Activated naive CD8-positive, alpha-beta T cell treated with anti-CD3 and anti-CD28 coated beads for 36 hours (primary cell): ENCODE measurements around the gene CITED2. TPM values are rescaled to one million over a fixed set of nuclear protein-coding genes. Genes with fewer than 3 reads are reported as not detected.

Experiments
- DNase-seq: peaks from one replicate; pipeline ENCODE4 v3.0.0; 2021
- H3K27ac Mint-ChIP-seq: one replicate; pipeline ENCODE4 v1.8.0; 2022; ENCODE audit warnings: mild to moderate bottlenecking, moderate library complexity, mixed read lengths
- H3K27me3 Mint-ChIP-seq: one replicate; pipeline ENCODE4 v1.8.0; 2022; ENCODE audit warnings: mild to moderate bottlenecking, mixed read lengths
- H3K36me3 Mint-ChIP-seq: one replicate; pipeline ENCODE4 v1.8.0; 2021; ENCODE audit warnings: mild to moderate bottlenecking, mixed read lengths
- H3K4me1 Mint-ChIP-seq: one replicate; pipeline ENCODE4 v1.8.0; 2021; ENCODE audit warnings: mixed read lengths
- H3K4me3 Mint-ChIP-seq: one replicate; pipeline ENCODE4 v1.8.0; 2022; ENCODE audit warnings: mild to moderate bottlenecking, moderate library complexity, mixed read lengths
- H3K9me3 Mint-ChIP-seq: one replicate; pipeline ENCODE4 v1.8.0; 2022; ENCODE audit warnings: mixed read lengths
- total RNA-seq, 2 experiments: library from RNA; stranded (reverse); gene quantifications; one replicate each; pipeline ENCODE4 v1.2.3, GENCODE V29; 2021

The CITED2 gene
- total RNA-seq, 2 experiments from 2014 or later, result 28.4 to 28.5 TPM

- no peak overlapping the region for H3K4me3 Mint-ChIP-seq
- no peak overlapping the region for H3K27ac Mint-ChIP-seq
- H3K4me1 Mint-ChIP-seq, result peaks cover 7% of the 10 kb centered on the region
- H3K9me3 Mint-ChIP-seq, result no peaks in the 10 kb centered on the region
- no peaks in the 10 kb centered on the region for H3K36me3 Mint-ChIP-seq
- DNase-seq, result no peak
- no peaks in the 10 kb centered on the region for H3K27me3 Mint-ChIP-seq
Measured at GRCh38 chr6:139335447-139336210, 38.8 kb downstream of the CITED2 start.

- no peak for DNase-seq
- Mint-ChIP-seq H3K36me3 (no peaks in the 10 kb centered on the region), H3K4me3 (no peak overlapping the region), H3K27me3 (no peaks in the 10 kb centered on the region), H3K27ac (no peak overlapping the region), H3K9me3 (no peaks in the 10 kb centered on the region), H3K4me1 (peaks cover 11% of the 10 kb centered on the region)
Measured at GRCh38 chr6:139334806-139335446, 39.5 kb downstream of the CITED2 start.

GRCh38 chr6:139330826-139331500 is 43.5 kb downstream of the CITED2 start:
- Mint-ChIP-seq H3K4me1 (peaks cover 14% of the 10 kb centered on the region), H3K27me3 (no peaks in the 10 kb centered on the region), H3K36me3 (no peaks in the 10 kb centered on the region), H3K27ac (no peak overlapping the region), H3K9me3 (peaks cover 1% of the 10 kb centered on the region), H3K4me3 (no peak overlapping the region)
- DNase-seq, result no peak

- H3K27me3 Mint-ChIP-seq, result no peaks in the 10 kb centered on the region
- no peak for DNase-seq
- peaks cover 1% of the 10 kb centered on the region for H3K9me3 Mint-ChIP-seq
- peaks cover 14% of the 10 kb centered on the region for H3K4me1 Mint-ChIP-seq
- no peak overlapping the region for H3K27ac Mint-ChIP-seq
- H3K36me3 Mint-ChIP-seq, result no peaks in the 10 kb centered on the region
- no peak overlapping the region for H3K4me3 Mint-ChIP-seq
Measured at GRCh38 chr6:139330306-139330705, 44.1 kb downstream of the CITED2 start.

- Mint-ChIP-seq H3K27ac (no peak overlapping the region), H3K4me3 (no peak overlapping the region), H3K9me3 (peaks cover 1% of the 10 kb centered on the region), H3K4me1 (peaks cover 10% of the 10 kb centered on the region), H3K27me3 (no peaks in the 10 kb centered on the region), H3K36me3 (no peaks in the 10 kb centered on the region)
- no peak for DNase-seq
Measured at GRCh38 chr6:139329224-139329623, 45.2 kb downstream of the CITED2 start.

- DNase-seq, result no peak
- H3K36me3 Mint-ChIP-seq, result peaks cover 16% of the 10 kb centered on the region
- peaks cover 22% of the 10 kb centered on the region for H3K4me1 Mint-ChIP-seq
- H3K27me3 Mint-ChIP-seq, result no peaks in the 10 kb centered on the region
- H3K27ac Mint-ChIP-seq, result no peak overlapping the region
- H3K9me3 Mint-ChIP-seq, result peaks cover 13% of the 10 kb centered on the region
- H3K4me3 Mint-ChIP-seq, result no peak overlapping the region
Measured at GRCh38 chr6:139327038-139327437, 47.4 kb downstream of the CITED2 start.

GRCh38 chr6:139325686-139326085 is 48.8 kb downstream of the CITED2 start:
- Mint-ChIP-seq H3K4me3 (no peak overlapping the region), H3K27ac (peak overlapping the region; percentile 14), H3K4me1 (peaks cover 22% of the 10 kb centered on the region), H3K9me3 (peaks cover 13% of the 10 kb centered on the region), H3K27me3 (no peaks in the 10 kb centered on the region), H3K36me3 (peaks cover 17% of the 10 kb centered on the region)
- DNase-seq, result no peak

- Mint-ChIP-seq H3K4me1 (peaks cover 22% of the 10 kb centered on the region), H3K4me3 (no peak overlapping the region), H3K27me3 (no peaks in the 10 kb centered on the region), H3K9me3 (peaks cover 13% of the 10 kb centered on the region), H3K36me3 (peaks cover 17% of the 10 kb centered on the region), H3K27ac (no peak overlapping the region)
- no peak for DNase-seq
Measured at GRCh38 chr6:139325125-139325524, 49.3 kb downstream of the CITED2 start.

- no peak overlapping the region for H3K4me3 Mint-ChIP-seq
- H3K27ac Mint-ChIP-seq, result peak overlapping the region; percentile 97
- H3K9me3 Mint-ChIP-seq, result peaks cover 12% of the 10 kb centered on the region
- H3K27me3 Mint-ChIP-seq, result no peaks in the 10 kb centered on the region
- H3K4me1 Mint-ChIP-seq, result peaks cover 18% of the 10 kb centered on the region
- peaks cover 17% of the 10 kb centered on the region for H3K36me3 Mint-ChIP-seq
- no peak for DNase-seq
Measured at GRCh38 chr6:139324301-139324555, 50.2 kb downstream of the CITED2 start.

GRCh38 chr6:139323511-139324300 is 50.7 kb downstream of the CITED2 start:
- peaks cover 17% of the 10 kb centered on the region for H3K36me3 Mint-ChIP-seq
- no peaks in the 10 kb centered on the region for H3K27me3 Mint-ChIP-seq
- H3K9me3 Mint-ChIP-seq, result peaks cover 12% of the 10 kb centered on the region
- DNase-seq, result peak; percentile 79
- peak overlapping the region; percentile 97 for H3K27ac Mint-ChIP-seq
- H3K4me3 Mint-ChIP-seq, result peak overlapping the region; percentile 73
- peaks cover 18% of the 10 kb centered on the region for H3K4me1 Mint-ChIP-seq

Other genes starting within 250 kb of the CITED2 start
- gene HECA, start 239.6 kb downstream of the CITED2 start, total RNA-seq, result 10 to 100 TPM; 39.2 to 39.9 TPM
- gene TXLNB, start 82.7 kb downstream of the CITED2 start, total RNA-seq, result under 1 TPM; 0.18 to 0.19 TPM